Measurements from ENCODE around the gene CHRM4. TPM values are rescaled to one million over a fixed set of nuclear protein-coding genes. Genes with fewer than 3 reads are reported as not detected.

The CHRM4 gene
- polyA plus RNA-seq, 1 experiment = not detected

- no peak overlapping the region for H3K27ac ChIP-seq (ENCODE audit: low read depth, low read length)
- DNase-seq (ENCODE audit: low read depth, low spot score) = peak; percentile 46
- POLR2A ChIA-PET = no interaction called here
- H3K27me3 ChIP-seq (ENCODE audit: control insufficient read depth, insufficient read depth, low read length) = no peaks in the 10 kb centered on the region
- CTCF ChIA-PET = interaction anchor here (0.6 to 2.9 kb wide), 9 partner anchors 11 to 131 kb away, joined by 3 to 26 read pairs (median 10); partner anchors contain the start of gene DGKZ
- TF ChIP-seq, protein P1, sequence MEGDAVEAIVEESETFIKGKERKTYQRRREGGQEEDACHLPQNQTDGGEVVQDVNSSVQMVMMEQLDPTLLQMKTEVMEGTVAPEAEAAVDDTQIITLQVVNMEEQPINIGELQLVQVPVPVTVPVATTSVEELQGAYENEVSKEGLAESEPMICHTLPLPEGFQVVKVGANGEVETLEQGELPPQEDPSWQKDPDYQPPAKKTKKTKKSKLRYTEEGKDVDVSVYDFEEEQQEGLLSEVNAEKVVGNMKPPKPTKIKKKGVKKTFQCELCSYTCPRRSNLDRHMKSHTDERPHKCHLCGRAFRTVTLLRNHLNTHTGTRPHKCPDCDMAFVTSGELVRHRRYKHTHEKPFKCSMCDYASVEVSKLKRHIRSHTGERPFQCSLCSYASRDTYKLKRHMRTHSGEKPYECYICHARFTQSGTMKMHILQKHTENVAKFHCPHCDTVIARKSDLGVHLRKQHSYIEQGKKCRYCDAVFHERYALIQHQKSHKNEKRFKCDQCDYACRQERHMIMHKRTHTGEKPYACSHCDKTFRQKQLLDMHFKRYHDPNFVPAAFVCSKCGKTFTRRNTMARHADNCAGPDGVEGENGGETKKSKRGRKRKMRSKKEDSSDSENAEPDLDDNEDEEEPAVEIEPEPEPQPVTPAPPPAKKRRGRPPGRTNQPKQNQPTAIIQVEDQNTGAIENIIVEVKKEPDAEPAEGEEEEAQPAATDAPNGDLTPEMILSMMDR (IDR thresholded peaks at IDR 0.05; ENCODE audit: low read depth, low read length) = peak; percentile 92
- no peak overlapping the region for H3K4me3 ChIP-seq (ENCODE audit: low read depth, low read length)
- no peaks in the 10 kb centered on the region; the same call in 1 of the 2 replicates for H3K9me3 ChIP-seq (ENCODE audit: control insufficient read depth, insufficient read depth, low read length)
Observed at GRCh38 chr11:46369458-46370152, 22.0 kb downstream of the CHRM4 start.

GRCh38 chr11:46367916-46368267 is 23.7 kb downstream of the CHRM4 start:
- no peak overlapping the region for H3K27ac ChIP-seq (ENCODE audit: low read depth, low read length)
- no peak overlapping the region for H3K4me3 ChIP-seq (ENCODE audit: low read depth, low read length)
- CTCF ChIA-PET = interaction anchor here (0.6 to 2.9 kb wide), 16 partner anchors 9 to 277 kb away, joined by 3 to 26 read pairs (median 4); partner anchors contain the start of gene DGKZ
- POLR2A ChIA-PET = no interaction called here
- H3K27me3 ChIP-seq (ENCODE audit: control insufficient read depth, insufficient read depth, low read length) = no peaks in the 10 kb centered on the region
- H3K9me3 ChIP-seq (ENCODE audit: control insufficient read depth, insufficient read depth, low read length) = no peaks in the 10 kb centered on the region; the same call in 1 of the 2 replicates
- no peak for DNase-seq (ENCODE audit: low read depth, low spot score)
- TF ChIP-seq, protein P1 (IDR thresholded peaks at IDR 0.05; ENCODE audit: low read depth, low read length) = no peak

GRCh38 chr11:46367244-46367915 is 24.2 kb downstream of the CHRM4 start:
- Histone ChIP-seq H3K9me3 (ENCODE audit: control insufficient read depth, insufficient read depth, low read length) (no peaks in the 10 kb centered on the region; the same call in 1 of the 2 replicates), H3K27ac (ENCODE audit: low read depth, low read length) (no peak overlapping the region), H3K27me3 (ENCODE audit: control insufficient read depth, insufficient read depth, low read length) (no peaks in the 10 kb centered on the region), H3K4me3 (ENCODE audit: low read depth, low read length) (no peak overlapping the region)
- CTCF ChIA-PET = interaction anchor here (0.5 to 2.2 kb wide), 21 partner anchors 8 to 276 kb away, joined by 3 to 26 read pairs (median 3); partner anchors contain the start of gene DGKZ
- POLR2A ChIA-PET = no interaction called here
- no peak for DNase-seq (ENCODE audit: low read depth, low spot score)
- TF ChIP-seq, protein P1 (IDR thresholded peaks at IDR 0.05; ENCODE audit: low read depth, low read length) = peak; percentile 77

- no peak overlapping the region for H3K4me3 ChIP-seq (ENCODE audit: low read depth, low read length)
- no peak for DNase-seq (ENCODE audit: low read depth, low spot score)
- POLR2A ChIA-PET = no interaction called here
- TF ChIP-seq, protein P1 (IDR thresholded peaks at IDR 0.05; ENCODE audit: low read depth, low read length) = no peak
- no peak overlapping the region for H3K27ac ChIP-seq (ENCODE audit: low read depth, low read length)
- no peaks in the 10 kb centered on the region for H3K27me3 ChIP-seq (ENCODE audit: control insufficient read depth, insufficient read depth, low read length)
- H3K9me3 ChIP-seq (ENCODE audit: control insufficient read depth, insufficient read depth, low read length) = no peaks in the 10 kb centered on the region; the same call in 1 of the 2 replicates
- CTCF ChIA-PET = interaction anchor here (0.5 to 1.8 kb wide), 9 partner anchors 8 to 212 kb away, joined by 3 to 6 read pairs (median 3); no protein-coding TSS in a partner anchor
Observed at GRCh38 chr11:46366661-46367161, 24.9 kb downstream of the CHRM4 start.
